ENCODE results near the gene CCDC89. TPM values are rescaled to one million over a fixed set of nuclear protein-coding genes. Genes with fewer than 3 reads are reported as not detected.

Gene CCDC89
- total RNA-seq, 1 donor from 2014 or later: 3.7 TPM

- DNase-seq: no peak
Measured at GRCh38 chr11:85652786-85653447, 33.1 kb downstream of the CCDC89 start.

DNA sequence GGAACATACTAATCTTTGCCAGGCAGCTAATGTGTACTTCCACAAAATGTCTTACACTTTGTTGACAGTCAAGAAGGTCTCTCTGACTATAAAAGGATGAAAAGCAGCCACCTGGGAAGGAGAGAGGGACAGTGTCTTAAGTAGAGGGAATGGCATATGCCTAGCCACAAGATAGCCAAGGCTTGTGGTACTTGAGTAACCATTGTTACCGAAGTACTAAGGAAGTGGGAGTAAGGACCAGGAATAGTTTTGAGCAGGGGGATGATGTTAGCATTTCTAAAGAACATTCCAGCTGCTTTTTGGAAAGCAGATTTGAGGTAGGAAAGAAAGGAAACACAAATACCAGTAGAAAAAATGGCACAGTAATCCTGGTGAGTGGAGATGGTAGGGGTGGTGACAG, 34.9 kb downstream of the CCDC89 start:
- no peak for DNase-seq

GRCh38 chr11:85647604-85648299, 38.2 kb downstream of the CCDC89 start, which contains the start of gene TMEM126A:
TSS of gene TMEM126A (plus strand) at chr11:85647967. CDS start at chr11:85650256, 2,289 bp downstream.
- peak; percentile 95 for DNase-seq

GRCh38 chr11:85647078-85647477, 38.9 kb downstream of the CCDC89 start:
- no peak for DNase-seq

- DNase-seq: peak; percentile 16
Measured at GRCh38 chr11:85643191-85643614, 42.8 kb downstream of the CCDC89 start.

DNA sequence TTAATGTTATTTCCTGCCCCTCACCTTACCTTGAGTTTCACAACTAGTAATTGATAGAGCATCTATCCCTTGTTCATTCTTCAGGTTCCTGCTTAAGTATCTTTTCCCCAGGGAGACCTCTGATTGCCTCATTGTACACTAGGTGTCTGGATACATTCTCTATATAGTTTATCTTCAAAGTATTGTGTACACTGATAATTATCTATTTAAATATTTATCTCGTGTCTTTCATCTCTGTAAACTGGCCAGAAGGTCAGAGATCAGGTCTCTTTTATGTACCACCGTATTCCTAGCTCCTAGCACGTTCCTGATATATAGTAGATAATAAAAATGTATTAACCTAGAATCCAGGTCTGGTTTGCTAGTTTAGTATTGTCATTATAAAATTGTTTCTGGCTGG, 51.2 kb downstream of the CCDC89 start:
- no peak for DNase-seq

Other genes starting within 250 kb of the CCDC89 start
- gene DLG2, start 58.9 kb downstream of the CCDC89 start, total RNA-seq: 14.4 TPM
- gene TMEM126B, start 57.6 kb downstream of the CCDC89 start, total RNA-seq: 39.8 TPM
- gene TMEM126A, start 38.2 kb downstream of the CCDC89 start, total RNA-seq: 19.8 TPM
- gene CREBZF, start 21.1 kb downstream of the CCDC89 start, total RNA-seq: 101 TPM
- 65.8 TPM for gene SYTL2, start 124.9 kb upstream of the CCDC89 start, total RNA-seq
- not detected for gene CCDC83, start 169.2 kb upstream of the CCDC89 start, total RNA-seq